Mesodermal cell (in vitro differentiated cells): ENCODE data around the gene IQCN.

Experiments used
- H3K27ac ChIP-seq: 2 replicates; pipeline ENCODE4 v1.7.0; 2013; ENCODE audit warnings: mild to moderate bottlenecking, low read depth, low read length, moderate library complexity; ENCODE audit not compliant: severe bottlenecking
- H3K36me3 ChIP-seq: 2 replicates; pipeline ENCODE4 v1.7.1; 2013; ENCODE audit warnings: mild to moderate bottlenecking, low read length, moderate library complexity; ENCODE audit not compliant: control insufficient read depth, insufficient read depth
- H3K4me1 ChIP-seq: one replicate; pipeline ENCODE4 v1.7.1; 2013; ENCODE audit warnings: mild to moderate bottlenecking, low read length; ENCODE audit not compliant: insufficient read depth, control insufficient read depth, poor library complexity, severe bottlenecking
- H3K4me3 ChIP-seq: 2 replicates; pipeline ENCODE4 v1.7.0; 2013; ENCODE audit warnings: low read length, control low read depth, mild to moderate bottlenecking; ENCODE audit not compliant: insufficient read depth, poor library complexity, severe bottlenecking; ENCODE audit errors: extremely low read depth
- H3K9me3 ChIP-seq: 2 replicates; pipeline ENCODE4 v1.7.1; 2013; ENCODE audit warnings: mild to moderate bottlenecking, low read length, moderate library complexity; ENCODE audit not compliant: control insufficient read depth
- WGBS, 2 experiments: methylation state at CpG; one replicate each; pipeline ENCODE4 v1.1.5; 2013; ENCODE audit warnings: missing lambda C conversion rate in 2 of 2; ENCODE audit not compliant: insufficient coverage in 2 of 2; 5-methylcytosine and 5-hydroxymethylcytosine counted together

IQCN gene

GRCh38 chr19:18229474-18229873 is 44.8 kb downstream of the IQCN start:
- H3K4me3 ChIP-seq = no peak overlapping the region
- 78 to 100% methylated on average over 2 to 4 of the region's 5 CpGs for WGBS, 2 experiments
- peaks cover 15% of the 10 kb centered on the region for H3K4me1 ChIP-seq
- H3K9me3 ChIP-seq = no peaks in the 10 kb centered on the region
- no peaks in the 10 kb centered on the region for H3K36me3 ChIP-seq
- H3K27ac ChIP-seq = no peak overlapping the region

- WGBS, 2 experiments = 85 to 89% methylated on average over 4 to 5 of the region's 6 CpGs
- Histone ChIP-seq H3K27ac (no peak overlapping the region), H3K4me1 (peaks cover 15% of the 10 kb centered on the region), H3K4me3 (no peak overlapping the region), H3K9me3 (no peaks in the 10 kb centered on the region), H3K36me3 (no peaks in the 10 kb centered on the region)
Observed at GRCh38 chr19:18227781-18228271, 46.4 kb downstream of the IQCN start.

- no peak overlapping the region for H3K4me3 ChIP-seq
- H3K4me1 ChIP-seq = peaks cover 9% of the 10 kb centered on the region
- H3K9me3 ChIP-seq = no peaks in the 10 kb centered on the region
- no peaks in the 10 kb centered on the region for H3K36me3 ChIP-seq
- 89 to 90% methylated on average over 15 to 18 of the region's 18 CpGs for WGBS, 2 experiments
- H3K27ac ChIP-seq = no peak overlapping the region
Observed at GRCh38 chr19:18226956-18227780, 47.1 kb downstream of the IQCN start.

GRCh38 chr19:18225702-18226468 is 48.4 kb downstream of the IQCN start, which contains the start of gene PDE4C:
Gene PDE4C, minus strand, starts transcription at chr19:18226438. Its CDS starts 23 bp downstream, at chr19:18226415.
- peaks cover 7% of the 10 kb centered on the region for H3K4me1 ChIP-seq
- H3K4me3 ChIP-seq = peak within 1 kb of the TSS; percentile 56
- 27 to 38% methylated on average over 24 to 44 of the region's 51 CpGs for WGBS, 2 experiments
- no peaks in the 10 kb centered on the region for H3K9me3 ChIP-seq
- H3K27ac ChIP-seq = no peak within 1 kb of the TSS
- no peaks in the 10 kb centered on the region for H3K36me3 ChIP-seq

GRCh38 chr19:18225355-18225701 is 48.9 kb downstream of the IQCN start:
- peak overlapping the region; percentile 56 for H3K4me3 ChIP-seq
- H3K36me3 ChIP-seq = no peaks in the 10 kb centered on the region
- H3K9me3 ChIP-seq = no peaks in the 10 kb centered on the region
- no peak overlapping the region for H3K27ac ChIP-seq
- peaks cover 7% of the 10 kb centered on the region for H3K4me1 ChIP-seq
- 26 to 27% methylated on average over 12 to 14 of the region's 16 CpGs for WGBS, 2 experiments

- peak overlapping the region; percentile 5 for H3K27ac ChIP-seq
- 7 to 9% methylated on average over 65 to 72 of the region's 81 CpGs for WGBS, 2 experiments
- no peaks in the 10 kb centered on the region for H3K9me3 ChIP-seq
- peaks cover 7% of the 10 kb centered on the region for H3K4me1 ChIP-seq
- H3K4me3 ChIP-seq = peak overlapping the region; percentile 56
- H3K36me3 ChIP-seq = no peaks in the 10 kb centered on the region
Observed at GRCh38 chr19:18224525-18225354, 49.5 kb downstream of the IQCN start.

GRCh38 chr19:18223860-18224524 is 50.3 kb downstream of the IQCN start:
- peaks cover 7% of the 10 kb centered on the region for H3K4me1 ChIP-seq
- peak overlapping the region; percentile 56 for H3K4me3 ChIP-seq
- H3K36me3 ChIP-seq = no peaks in the 10 kb centered on the region
- WGBS, 2 experiments = 3 to 6% methylated on average over 33 to 36 of the region's 39 CpGs
- H3K27ac ChIP-seq = peak overlapping the region; percentile 67
- H3K9me3 ChIP-seq = no peaks in the 10 kb centered on the region

GRCh38 chr19:18221815-18222725 is 52.2 kb downstream of the IQCN start:
- H3K9me3 ChIP-seq = no peaks in the 10 kb centered on the region
- H3K4me3 ChIP-seq = no peak overlapping the region
- H3K36me3 ChIP-seq = no peaks in the 10 kb centered on the region
- H3K27ac ChIP-seq = no peak overlapping the region
- peaks cover 7% of the 10 kb centered on the region for H3K4me1 ChIP-seq
- 92 to 95% methylated on average over 17 to 23 of the region's 25 CpGs for WGBS, 2 experiments

- no peak overlapping the region for H3K4me3 ChIP-seq
- WGBS, 2 experiments = 32 to 33% methylated on average over 9 to 10 of the region's 33 CpGs
- H3K27ac ChIP-seq = no peak overlapping the region
- no peaks in the 10 kb centered on the region for H3K36me3 ChIP-seq
- peaks cover 1% of the 10 kb centered on the region for H3K4me1 ChIP-seq
- H3K9me3 ChIP-seq = no peaks in the 10 kb centered on the region
Observed at GRCh38 chr19:18220632-18221275, 53.5 kb downstream of the IQCN start.
